Coronary artery (tissue), 2 donors: Measurements from ENCODE around the gene ERC2.

Experiments used
- DNase-seq: peaks from one replicate; pipeline ENCODE4 v3.0.0-alpha.2; 2017; ENCODE audit warnings: low spot score
- H3K27ac ChIP-seq, 2 donors: fragments of 200-600 bp; sonication (generic); one replicate each; pipeline ENCODE4 v1.5.1; 2016 to 2019
- H3K4me3 ChIP-seq: fragments of 200-600 bp; sonication (generic); 2 replicates; pipeline ENCODE4 v1.5.1; 2016; ENCODE audit warnings: mild to moderate bottlenecking, moderate library complexity
- TF ChIP-seq, protein P1 (sequence below): fragments of 200-600 bp; sonication (generic); IDR thresholded peaks from one replicate; pipeline ENCODE4 v1.5.1; 2019; ENCODE audit warnings: antibody characterized with exemption

The ERC2 gene

DNA sequence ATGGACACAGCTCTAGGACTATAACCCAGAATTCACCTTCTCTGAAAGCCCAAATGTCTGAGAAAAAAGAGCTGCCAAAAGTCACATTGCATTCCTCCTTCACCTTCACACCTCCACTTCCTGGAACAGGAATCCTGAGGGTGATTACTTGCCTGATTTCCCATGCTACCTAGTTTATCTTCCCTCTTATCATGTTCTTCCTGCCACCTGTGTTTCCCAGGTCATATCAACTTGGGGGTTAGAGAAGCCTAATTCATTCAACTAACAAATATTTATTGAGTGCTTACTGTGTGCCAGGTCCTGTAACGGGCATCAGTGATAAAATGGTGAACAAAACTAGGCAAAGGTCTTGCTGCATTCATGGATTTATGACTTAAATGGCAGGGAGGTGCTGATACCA is 701.5 kb downstream of the ERC2 start:
- TF ChIP-seq, protein P1, sequence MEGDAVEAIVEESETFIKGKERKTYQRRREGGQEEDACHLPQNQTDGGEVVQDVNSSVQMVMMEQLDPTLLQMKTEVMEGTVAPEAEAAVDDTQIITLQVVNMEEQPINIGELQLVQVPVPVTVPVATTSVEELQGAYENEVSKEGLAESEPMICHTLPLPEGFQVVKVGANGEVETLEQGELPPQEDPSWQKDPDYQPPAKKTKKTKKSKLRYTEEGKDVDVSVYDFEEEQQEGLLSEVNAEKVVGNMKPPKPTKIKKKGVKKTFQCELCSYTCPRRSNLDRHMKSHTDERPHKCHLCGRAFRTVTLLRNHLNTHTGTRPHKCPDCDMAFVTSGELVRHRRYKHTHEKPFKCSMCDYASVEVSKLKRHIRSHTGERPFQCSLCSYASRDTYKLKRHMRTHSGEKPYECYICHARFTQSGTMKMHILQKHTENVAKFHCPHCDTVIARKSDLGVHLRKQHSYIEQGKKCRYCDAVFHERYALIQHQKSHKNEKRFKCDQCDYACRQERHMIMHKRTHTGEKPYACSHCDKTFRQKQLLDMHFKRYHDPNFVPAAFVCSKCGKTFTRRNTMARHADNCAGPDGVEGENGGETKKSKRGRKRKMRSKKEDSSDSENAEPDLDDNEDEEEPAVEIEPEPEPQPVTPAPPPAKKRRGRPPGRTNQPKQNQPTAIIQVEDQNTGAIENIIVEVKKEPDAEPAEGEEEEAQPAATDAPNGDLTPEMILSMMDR, result no peak
- no peak for DNase-seq
- H3K27ac ChIP-seq, result no peak overlapping the region
- H3K4me3 ChIP-seq, result no peak overlapping the region

DNA sequence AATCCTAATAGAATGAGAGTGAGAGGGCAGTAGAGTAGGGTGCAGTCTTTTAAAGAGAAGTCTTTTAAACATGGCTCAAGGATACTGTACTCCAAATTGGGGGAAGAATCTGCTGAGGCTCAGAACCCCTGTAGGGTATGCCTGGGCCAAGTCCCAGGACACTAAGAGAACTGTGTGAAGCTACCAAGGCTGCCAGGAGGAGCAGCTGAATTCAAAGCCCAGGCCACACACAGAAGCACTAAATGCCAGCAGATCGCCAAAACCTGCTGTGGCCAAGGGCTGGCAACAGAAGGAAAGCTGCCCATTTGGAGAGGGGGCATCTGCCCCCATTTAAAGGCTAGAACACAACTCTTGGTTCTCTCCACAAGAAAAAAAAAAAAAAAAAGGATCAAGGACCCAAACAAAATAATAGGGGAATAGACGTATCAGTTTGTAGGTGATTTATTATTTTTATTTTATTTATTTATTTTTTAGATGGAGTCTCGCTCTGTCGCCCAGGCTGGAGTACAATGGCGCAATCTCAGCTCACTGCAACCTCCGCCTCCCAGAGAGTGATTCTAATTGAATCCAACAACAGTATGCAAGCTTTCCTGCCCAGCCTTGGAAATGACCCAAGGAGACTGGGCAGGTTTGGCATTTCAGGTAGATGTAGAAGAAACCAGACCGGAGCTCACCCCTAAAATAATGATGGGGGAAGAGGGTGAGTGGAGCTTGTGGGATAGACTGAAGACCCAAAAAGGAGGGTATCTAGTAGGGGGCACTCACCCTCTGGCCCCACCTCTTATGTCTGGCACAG is 702.2 kb downstream of the ERC2 start:
- TF ChIP-seq, protein P1, result no peak
- no peak overlapping the region for H3K4me3 ChIP-seq
- no peak for DNase-seq
- no peak overlapping the region for H3K27ac ChIP-seq

GRCh38 chr3:55765398-55765797 is 702.9 kb downstream of the ERC2 start:
- no peak overlapping the region for H3K27ac ChIP-seq

GRCh38 chr3:55756976-55757375 is 711.3 kb downstream of the ERC2 start:
- no peak overlapping the region for H3K4me3 ChIP-seq
- no peak for DNase-seq
- H3K27ac ChIP-seq, result no peak overlapping the region
- TF ChIP-seq, protein P1, result no peak

More at GRCh38 chr3:55765398-55765797, 702.9 kb downstream of the ERC2 start:
- H3K4me3 ChIP-seq, result no peak overlapping the region
- TF ChIP-seq, protein P1, result no peak
- no peak for DNase-seq

GRCh38 chr3:55755516-55756205 is 712.6 kb downstream of the ERC2 start:
- Histone ChIP-seq H3K4me3 (no peak overlapping the region), H3K27ac (no peak overlapping the region)
- DNase-seq, result no peak
- TF ChIP-seq, protein P1, result no peak

DNA sequence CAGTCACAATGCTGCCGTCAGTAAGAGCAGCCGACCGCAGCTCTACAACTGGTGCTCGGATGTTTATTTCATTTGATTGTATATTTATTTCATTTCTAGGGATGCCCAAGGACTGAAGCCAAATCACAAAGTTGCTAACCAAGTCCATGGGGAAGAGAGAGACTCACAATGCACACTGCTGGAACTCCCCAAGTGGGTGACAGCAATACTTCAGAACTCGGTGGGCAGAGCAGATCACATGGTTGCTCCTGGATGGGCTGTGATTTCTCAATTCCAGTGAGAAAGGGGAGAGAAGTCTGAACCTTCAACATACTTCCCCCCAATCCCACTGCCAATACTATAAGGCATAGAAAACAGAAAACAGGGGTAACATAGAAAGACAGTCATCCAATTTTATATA is 715.4 kb downstream of the ERC2 start:
- Histone ChIP-seq H3K27ac (no peak overlapping the region), H3K4me3 (no peak overlapping the region)
- no peak for DNase-seq
- TF ChIP-seq, protein P1, result no peak

- Histone ChIP-seq H3K27ac (no peak overlapping the region), H3K4me3 (no peak overlapping the region)
- DNase-seq, result no peak
- TF ChIP-seq, protein P1, result no peak
Measured at GRCh38 chr3:55751730-55752129, 716.5 kb downstream of the ERC2 start.
